VCaP (cell line): ENCODE data around the gene SULT4A1.

Experiments used
- H3K27ac ChIP-seq: fragments of 450-650 bp; 2 replicates; pipeline ENCODE4 v1.5.1; 2017
- TF ChIP-seq, protein P1 (sequence below): fragments of 450-650 bp; conservative IDR thresholded peaks from 2 replicates; pipeline ENCODE4 v1.5.1; 2017; ENCODE audit warnings: mild to moderate bottlenecking, moderate library complexity

Gene SULT4A1

DNA sequence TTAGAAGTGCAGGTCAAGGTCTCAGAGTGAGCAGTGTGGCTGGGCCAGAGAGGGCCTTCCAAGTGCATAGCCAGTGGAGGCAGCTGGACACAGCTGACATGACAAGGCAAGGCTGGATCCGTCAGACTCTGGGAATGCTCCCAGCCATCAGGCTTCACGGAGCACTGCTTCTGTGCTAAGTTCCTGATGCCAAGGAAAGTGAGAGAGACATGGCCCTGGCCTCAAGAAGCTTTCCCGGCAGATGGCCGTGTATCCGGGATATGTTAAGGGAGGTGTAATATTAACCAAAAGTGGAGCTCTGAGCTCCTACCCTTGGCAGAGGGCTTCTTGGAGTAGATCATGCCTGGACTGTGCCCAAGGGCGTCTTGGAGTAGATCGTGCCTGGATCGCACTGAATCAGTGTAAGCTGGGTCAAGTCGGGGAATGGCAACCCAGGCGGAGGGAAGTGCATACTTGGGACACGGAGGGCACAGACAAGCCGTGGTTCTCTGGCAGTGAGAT lies 42.8 kb downstream of the SULT4A1 start:
- H3K27ac ChIP-seq = no peak overlapping the region
- TF ChIP-seq, protein P1, sequence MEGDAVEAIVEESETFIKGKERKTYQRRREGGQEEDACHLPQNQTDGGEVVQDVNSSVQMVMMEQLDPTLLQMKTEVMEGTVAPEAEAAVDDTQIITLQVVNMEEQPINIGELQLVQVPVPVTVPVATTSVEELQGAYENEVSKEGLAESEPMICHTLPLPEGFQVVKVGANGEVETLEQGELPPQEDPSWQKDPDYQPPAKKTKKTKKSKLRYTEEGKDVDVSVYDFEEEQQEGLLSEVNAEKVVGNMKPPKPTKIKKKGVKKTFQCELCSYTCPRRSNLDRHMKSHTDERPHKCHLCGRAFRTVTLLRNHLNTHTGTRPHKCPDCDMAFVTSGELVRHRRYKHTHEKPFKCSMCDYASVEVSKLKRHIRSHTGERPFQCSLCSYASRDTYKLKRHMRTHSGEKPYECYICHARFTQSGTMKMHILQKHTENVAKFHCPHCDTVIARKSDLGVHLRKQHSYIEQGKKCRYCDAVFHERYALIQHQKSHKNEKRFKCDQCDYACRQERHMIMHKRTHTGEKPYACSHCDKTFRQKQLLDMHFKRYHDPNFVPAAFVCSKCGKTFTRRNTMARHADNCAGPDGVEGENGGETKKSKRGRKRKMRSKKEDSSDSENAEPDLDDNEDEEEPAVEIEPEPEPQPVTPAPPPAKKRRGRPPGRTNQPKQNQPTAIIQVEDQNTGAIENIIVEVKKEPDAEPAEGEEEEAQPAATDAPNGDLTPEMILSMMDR = no peak

DNA sequence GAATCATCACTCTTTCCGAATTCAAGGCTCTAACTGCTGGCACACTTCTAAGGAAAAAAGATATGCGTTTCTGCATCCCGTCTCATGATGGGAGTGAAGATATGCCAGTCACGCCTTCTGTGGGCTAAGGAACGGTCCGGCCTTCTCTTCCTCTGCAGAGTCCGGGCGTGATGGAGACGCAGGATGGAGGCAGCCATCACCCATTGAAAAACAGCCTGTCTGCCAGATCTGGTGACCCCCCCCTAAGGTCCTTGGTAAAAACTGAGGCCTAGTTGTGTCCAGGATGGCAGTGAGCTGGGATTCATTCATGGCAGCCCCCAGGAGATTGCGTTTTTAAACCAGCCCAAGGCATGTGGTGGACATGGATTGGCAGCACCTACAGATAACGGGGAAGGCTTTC lies 43.3 kb downstream of the SULT4A1 start:
- TF ChIP-seq, protein P1 = no peak
- H3K27ac ChIP-seq = no peak overlapping the region

DNA sequence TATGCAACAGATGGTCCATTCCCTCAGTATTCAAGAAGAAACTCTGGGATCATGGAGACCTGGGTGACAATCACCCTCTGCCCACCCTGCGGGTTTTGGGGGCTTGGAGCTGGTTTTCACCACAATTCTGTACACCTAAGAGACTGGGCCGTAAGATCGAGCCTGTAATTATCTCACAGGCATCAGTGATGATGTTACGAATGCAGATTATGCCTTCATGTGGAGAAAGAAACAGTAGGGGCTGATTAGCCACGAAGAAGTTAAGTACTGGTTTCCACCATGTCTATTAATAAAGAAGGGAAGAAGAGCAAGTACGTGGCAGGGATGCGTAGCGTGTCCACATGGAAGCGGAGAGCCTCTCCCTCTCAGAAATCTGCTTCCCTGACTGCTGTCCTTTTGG lies 44.9 kb downstream of the SULT4A1 start:
- TF ChIP-seq, protein P1 = no peak
- H3K27ac ChIP-seq = no peak overlapping the region

DNA sequence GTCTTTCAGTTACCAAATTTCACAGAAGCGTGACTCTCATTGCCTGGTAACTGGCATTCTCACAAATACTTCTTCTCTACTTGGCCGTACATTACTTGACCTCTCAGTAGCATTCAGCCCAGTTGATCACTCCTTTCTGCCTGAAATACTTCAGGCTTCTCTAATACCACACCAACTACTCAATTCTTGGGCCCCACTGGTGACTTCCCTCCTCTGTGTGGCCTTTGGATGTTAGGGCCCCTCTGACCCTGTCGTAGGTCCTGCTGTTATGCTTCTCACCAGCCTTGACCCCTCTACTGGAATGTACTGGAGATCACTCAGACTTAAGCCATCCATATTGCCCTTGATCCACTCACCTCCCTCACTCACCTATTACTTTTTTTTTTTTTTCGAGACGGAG lies 48.0 kb downstream of the SULT4A1 start:
- H3K27ac ChIP-seq = no peak overlapping the region
- TF ChIP-seq, protein P1 = no peak

DNA sequence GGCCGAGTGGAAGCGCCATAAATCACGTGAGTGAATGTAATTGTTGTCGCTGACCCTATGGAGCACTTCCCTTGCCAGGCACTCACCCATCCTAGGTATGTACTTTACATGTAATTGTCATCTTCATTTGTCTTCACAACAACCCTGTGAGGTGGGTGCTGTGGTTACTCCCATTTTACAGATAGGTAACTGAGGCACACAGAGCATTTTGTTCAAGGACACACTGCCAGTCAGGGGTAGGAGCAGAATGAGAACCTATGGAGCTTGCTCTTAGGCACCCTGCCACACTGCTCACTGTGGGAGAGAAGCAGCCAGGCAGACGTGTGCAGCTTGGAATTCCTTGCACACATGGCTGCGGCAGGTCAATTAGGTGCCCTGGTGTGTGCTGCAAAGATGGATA lies 49.4 kb downstream of the SULT4A1 start:
- peak overlapping the region; percentile 79 for H3K27ac ChIP-seq
- TF ChIP-seq, protein P1 = no peak

DNA sequence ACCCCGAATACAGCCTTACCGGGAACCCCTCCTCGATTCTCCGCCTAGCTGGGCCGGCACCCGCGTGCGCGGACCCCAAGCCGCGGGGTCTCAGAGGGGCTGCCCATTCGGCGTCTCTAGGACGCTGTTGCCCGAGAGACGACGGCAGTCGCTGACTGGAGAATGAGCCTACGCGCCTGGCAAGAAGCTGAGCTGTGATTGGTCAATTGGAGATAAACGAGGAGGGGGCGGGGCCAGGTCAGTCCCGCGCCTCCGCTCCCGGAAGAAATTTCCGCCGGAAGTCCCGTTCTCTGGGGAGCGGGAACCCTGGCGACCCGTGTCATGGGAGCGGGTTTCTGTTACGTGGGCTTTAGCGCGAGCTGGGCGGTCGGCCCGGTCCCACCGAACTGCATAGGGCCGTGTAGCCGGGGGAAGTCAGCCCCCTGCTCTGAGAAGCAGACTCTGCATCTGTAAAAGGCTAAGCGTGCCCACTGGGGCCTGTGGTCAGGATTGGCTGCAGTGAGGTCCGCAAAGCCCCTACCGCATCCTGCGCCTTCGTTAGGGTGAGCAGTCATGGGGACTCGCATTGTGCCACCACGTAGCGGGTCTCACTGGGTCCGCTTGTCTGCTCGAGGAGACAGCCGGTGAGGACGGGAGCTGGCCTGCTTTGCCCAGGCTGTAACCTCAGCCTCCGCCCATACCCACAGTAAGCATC lies 50.0 kb downstream of the SULT4A1 start, which contains the start of gene EFCAB6:
Gene EFCAB6 (minus strand): TSS at position 157 of the 694 bp plus-strand sequence. CDS start 29,987 bp downstream, outside the sequence.
- H3K27ac ChIP-seq = peak within 1 kb of the TSS; percentile 79
- TF ChIP-seq, protein P1 = no peak

GRCh38 chr22:43811777-43812148 lies 50.5 kb downstream of the SULT4A1 start:
- H3K27ac ChIP-seq = peak overlapping the region; percentile 79
- TF ChIP-seq, protein P1 = no peak
